ENCODE data around the gene APBA1. TPM values are rescaled to one million over a fixed set of nuclear protein-coding genes. Genes with fewer than 3 reads are reported as not detected.
"Not testable (repeated sequence)": the region's sequence is repeated elsewhere in the genome, so short reads cannot be mapped to it uniquely, and the experiment has no call there.

Gene APBA1
- polyA plus RNA-seq, 5 donors, result 8.2 to 15.3 (median 11.8) TPM

GRCh38 chr9:69446496-69446895, 225.7 kb downstream of the APBA1 start:
- DNase-seq, result no peak

GRCh38 chr9:69445251-69445650, 226.9 kb downstream of the APBA1 start:
- no peak for DNase-seq

DNA sequence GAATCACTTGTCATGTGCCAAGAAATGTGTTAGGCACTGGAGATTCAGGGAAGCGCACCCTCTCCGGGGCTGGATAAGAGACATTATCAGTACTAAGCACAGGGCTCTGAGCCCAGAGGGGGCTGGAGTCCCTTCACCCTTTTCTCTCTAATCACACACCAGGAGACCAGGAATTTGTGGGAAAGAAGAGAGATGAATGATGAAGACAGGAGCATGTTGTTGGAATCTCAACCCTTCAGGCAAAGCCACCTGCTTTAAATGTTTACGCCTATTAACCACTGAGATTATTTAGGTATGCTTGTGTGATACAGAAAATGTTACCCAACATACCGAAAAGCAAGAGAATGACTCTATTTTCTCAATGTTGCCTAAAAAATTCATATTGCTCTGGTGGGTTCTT, 227.4 kb downstream of the APBA1 start:
- no peak for DNase-seq

DNA sequence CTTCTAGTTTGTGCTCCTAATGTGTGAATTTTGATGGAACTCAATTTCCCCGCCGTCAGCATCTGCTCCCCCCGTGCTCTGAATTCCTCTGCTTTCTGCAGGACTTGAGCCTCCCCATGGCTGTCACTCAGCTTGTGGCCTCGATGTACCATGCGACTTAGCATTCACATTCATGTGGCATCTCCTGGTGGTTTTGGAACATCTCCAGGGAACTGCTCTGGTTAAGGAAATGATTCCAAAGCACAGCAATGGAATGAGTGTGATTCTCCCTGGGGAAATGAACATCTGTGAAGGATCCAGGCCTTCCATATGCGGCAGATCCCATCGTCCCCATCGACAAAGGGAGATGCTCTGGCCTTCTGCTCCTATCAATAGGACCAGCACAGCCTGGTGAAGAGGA, 228.2 kb downstream of the APBA1 start:
- DNase-seq, result no peak

DNA sequence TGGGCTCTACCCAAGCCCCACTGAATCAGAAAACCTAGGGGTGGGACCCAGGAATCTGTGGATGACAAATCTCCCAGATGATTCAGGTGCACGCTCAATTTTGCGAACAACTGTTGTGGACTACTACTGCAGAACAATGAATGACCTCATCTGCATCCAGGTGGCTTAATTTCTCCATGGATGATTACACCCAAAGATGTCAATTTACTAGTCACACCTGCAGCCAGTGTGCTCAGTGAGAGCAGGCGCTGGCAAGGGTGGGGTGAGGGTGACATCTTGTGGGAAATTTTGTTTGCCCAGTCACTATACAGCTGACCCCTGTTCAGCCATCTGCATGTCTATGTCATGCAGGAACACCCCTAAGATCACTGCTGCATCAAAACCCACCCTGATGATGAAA, 229.0 kb downstream of the APBA1 start:
- DNase-seq, result no peak

- no peak for DNase-seq
These were observed 229.7 kb downstream of the APBA1 start for GRCh38 chr9:69442486-69442885.

- not testable (repeated sequence) for DNase-seq
These were observed 231.8 kb downstream of the APBA1 start for GRCh38 chr9:69440254-69440955.

DNA sequence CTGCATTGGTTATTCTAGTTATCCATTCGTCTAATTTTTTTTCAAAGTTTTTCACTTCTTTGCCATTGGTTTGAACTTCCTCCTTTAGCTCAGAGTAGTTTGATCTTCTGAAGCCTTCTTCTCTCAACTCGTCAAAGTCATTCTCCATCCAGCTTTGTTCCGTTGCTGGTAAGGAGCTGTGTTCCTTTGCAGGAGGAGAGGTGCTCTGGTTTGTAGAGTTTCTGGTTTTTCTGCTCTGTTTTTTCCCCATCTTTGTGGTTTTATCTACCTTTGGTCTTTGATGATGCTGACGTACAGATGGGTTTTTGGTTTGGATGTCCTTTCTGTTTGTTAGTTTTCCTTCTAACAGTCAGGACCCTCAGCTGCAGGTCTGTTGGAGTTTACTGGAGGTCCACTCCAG, 232.5 kb downstream of the APBA1 start:
- not testable (repeated sequence) for DNase-seq

DNA sequence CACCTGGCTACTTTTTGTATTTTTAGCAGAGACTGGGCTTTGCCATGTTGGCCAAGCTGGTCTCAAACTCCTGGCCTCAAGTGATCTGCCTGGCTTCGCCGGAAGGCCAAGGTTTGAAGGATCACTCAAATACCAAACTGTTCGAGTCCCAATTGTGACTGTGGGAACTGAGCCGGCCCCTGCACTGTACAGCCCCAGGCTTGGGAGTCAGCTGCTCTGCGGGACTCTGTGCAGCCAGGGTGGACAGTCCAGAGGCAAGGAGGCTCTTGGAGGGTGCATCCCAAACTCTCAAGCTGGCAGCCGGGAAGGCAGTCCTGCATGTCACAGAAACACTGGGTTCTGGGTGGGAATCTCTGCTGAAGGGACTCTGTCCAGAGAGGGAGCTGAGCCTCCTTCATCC, 238.2 kb downstream of the APBA1 start:
- DNase-seq, result no peak

- no peak for DNase-seq
These were observed 238.8 kb downstream of the APBA1 start for GRCh38 chr9:69433392-69433791.

GRCh38 chr9:69432623-69433022, 239.5 kb downstream of the APBA1 start:
- DNase-seq, result no peak

DNA sequence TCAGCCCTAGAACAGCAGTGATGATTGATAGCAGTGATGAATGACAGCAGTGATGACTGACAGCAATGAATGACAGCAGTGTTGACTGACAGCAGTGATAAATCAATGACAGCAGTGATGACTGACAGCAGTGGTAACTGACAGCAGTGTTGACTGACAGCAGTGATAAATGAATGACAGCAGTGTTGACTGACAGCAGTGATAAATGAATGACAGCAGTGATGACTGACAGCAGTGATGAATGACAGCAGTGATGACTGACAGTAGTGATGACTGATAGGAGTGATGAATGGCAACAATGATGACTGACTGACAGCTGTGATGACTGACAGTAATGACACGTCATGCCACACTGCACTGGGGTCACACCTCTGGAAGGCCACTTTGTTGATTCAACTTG, 240.4 kb downstream of the APBA1 start:
- DNase-seq, result no peak

DNA sequence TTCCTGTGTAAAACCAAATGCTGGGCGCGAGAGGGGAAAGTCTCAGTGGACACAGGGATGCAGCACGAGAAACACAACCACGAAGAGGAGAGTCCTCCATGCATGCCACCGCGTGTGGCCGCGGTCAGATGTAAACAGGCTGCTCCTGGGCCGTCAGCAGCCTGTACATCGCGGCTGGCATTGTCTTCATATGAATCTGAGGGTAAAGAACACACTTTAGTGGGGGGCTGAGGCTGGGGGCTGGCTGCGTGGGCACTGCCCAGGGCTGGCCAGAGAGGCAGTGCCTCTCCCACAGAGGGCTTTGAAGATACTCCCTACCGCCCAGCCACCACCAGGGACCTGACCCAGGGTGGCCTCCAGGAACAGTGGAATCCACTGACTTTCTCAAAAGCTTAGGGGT, 241.0 kb downstream of the APBA1 start:
- no peak for DNase-seq

DNA sequence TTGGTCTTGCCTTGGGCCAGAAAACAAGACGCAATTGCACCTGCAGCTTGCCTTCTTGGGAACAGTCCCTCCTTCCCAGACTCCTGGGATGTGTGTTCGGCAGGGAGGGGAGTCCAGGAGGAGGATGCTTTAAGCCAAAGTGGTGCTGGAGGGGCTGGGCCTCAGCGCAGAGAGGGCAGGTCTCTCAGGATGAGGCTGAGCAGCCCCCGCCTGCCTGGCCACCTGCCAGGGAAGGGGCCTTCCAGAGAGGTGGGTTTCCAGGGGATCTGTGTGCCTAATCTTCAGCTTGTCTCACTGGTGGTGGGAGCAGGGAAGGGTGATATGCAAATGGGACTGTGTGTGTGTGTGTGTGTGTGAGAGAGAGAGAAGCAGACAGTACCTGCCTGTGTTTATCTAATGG, 242.0 kb downstream of the APBA1 start:
- no peak for DNase-seq

DNA sequence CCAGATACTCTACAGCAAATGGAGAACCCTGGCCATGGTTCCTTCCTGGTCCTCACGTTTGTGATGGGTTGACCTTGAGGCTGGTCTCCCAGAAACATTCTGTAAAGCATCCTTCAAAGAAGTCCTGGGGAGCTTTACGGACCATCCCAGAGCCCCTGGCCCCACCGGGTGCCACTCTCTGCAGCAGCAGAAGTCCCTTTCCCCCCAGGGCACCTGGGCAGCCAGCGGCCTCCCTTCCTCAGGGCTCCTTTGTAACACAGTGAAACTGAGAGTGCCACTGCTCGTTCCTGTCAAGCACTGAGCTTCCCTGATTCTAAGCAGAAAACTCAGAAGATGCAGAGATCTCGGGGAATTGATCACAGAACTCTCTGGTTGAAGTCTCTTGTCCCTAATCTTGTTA, 242.9 kb downstream of the APBA1 start:
- no peak for DNase-seq

DNA sequence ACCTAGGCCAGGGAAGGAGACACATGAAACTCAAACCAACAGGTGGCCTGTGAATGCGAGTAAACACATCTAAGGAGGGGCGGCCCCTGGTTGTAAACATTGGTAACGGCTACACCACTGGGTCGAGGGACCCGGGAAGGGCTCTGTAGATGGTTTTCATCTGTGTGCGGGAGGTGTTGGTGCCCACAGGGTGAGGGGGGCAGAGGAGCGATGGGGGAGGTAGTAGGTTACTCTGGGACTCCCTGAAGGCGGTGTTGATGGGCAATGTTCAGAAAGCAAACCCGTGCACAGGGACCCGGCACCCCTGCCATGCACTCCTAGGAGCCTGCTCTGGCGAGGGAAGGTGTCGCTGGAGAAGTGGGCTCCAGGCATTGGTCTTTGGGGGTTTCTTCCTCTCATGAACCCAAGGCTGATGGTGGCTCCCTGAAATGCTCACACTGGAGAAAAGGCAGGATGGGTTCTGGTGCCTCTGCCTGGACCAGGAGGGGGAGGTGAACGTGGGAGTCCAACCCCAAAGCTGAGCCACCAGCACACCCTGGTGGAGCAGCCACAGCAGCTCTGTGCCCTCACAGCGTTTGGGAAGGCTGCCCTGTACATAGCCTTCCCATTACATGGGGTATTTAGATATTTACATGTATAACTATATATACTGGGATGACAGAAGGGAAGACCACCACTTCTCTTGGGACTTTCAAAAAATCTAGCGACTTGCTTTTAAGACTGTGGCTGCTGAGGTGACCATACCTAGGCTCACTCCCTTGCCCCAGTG, 244.0 kb downstream of the APBA1 start:
- no peak for DNase-seq

- no peak for DNase-seq
These were observed 244.9 kb downstream of the APBA1 start for GRCh38 chr9:69427286-69427685.

DNA sequence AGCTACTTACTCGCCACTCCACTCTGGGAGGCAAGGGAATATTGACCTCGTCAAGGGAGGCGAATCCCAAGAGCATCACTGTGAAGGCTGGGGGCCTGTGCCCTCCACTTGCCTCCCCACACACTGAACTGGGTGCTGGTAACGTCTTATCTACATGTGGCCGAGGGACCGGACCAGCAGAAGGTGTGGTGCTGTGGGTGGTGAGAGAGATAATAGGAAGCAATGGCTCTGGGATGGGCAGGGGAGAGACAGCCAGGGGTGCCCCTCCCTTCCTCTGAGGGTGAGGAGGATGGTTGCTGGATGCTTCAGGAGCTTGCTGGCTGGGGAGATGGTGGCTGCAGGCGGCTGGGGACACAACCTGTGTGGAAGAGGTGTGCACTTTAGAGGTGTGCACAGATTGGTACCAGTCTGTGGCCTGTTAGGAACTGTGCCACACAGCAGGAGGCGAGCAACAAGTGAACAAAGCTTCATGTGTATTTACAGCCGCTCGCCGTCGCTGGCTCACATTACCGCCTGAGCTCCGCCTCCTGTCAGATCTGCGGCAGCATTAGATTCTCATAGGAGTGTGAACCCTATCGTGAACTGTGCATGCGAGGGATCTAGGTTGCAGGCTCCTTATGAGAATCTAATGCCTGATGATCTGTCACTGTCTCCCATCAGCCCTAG, 246.9 kb downstream of the APBA1 start:
- no peak for DNase-seq

- peak; percentile 58 to 69 for DNase-seq
These were observed 250.0 kb downstream of the APBA1 start for GRCh38 chr9:69421908-69422801.

- DNase-seq, result no peak
These were observed 251.4 kb downstream of the APBA1 start for GRCh38 chr9:69420611-69421270.

GRCh38 chr9:69412741-69413150, 259.4 kb downstream of the APBA1 start:
- DNase-seq, result peak; percentile 68
